ENCODE data around the gene ATP10D. TPM values are rescaled to one million over a fixed set of nuclear protein-coding genes. Genes with fewer than 3 reads are reported as not detected.

Gene ATP10D
- 42.5 and 45.9 TPM in 2 replicates for total RNA-seq

GRCh38 chr4:47485047-47485692 lies at the start of gene ATP10D:
TSS of gene ATP10D (plus strand) at chr4:47485275. CDS start at chr4:47512541, 27,266 bp downstream.

GRCh38 chr4:47463235-47463956 lies 21.7 kb upstream of the ATP10D start, which contains the start of gene COMMD8:
TSS of gene COMMD8 (minus strand) at chr4:47463702. CDS start at chr4:47463651, 51 bp downstream.

Other genes with a start within 250 kb of the ATP10D start
- gene COMMD8, start 21.6 kb upstream of the ATP10D start, total RNA-seq = 35.7 and 39.3 TPM in 2 replicates